ENCODE results near the gene HMCN1.

DNA sequence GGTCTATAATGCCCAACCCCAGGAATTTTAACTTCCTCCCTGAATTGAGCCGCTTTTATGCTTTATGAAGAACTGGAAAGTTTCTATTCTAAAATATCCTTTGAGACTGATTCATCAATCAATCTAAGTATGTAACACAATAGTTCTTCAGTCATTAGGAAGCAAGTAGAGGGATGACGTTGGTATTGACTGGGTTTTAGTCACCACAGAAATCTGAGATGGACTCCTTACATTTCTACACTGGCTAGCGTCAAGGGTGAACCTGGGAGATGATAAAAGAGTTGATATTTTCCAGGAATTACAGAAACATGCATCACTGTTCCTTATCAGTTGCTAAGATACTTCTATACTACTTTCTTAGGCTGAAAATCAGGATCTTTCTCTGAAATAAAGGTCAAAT is 308.0 kb downstream of the HMCN1 start:
- no peak for TF ChIP-seq POLR2AphosphoS5 (IDR thresholded peaks at IDR 0.05; ENCODE audit: low read depth, low read length)
- TF ChIP-seq, protein P1, sequence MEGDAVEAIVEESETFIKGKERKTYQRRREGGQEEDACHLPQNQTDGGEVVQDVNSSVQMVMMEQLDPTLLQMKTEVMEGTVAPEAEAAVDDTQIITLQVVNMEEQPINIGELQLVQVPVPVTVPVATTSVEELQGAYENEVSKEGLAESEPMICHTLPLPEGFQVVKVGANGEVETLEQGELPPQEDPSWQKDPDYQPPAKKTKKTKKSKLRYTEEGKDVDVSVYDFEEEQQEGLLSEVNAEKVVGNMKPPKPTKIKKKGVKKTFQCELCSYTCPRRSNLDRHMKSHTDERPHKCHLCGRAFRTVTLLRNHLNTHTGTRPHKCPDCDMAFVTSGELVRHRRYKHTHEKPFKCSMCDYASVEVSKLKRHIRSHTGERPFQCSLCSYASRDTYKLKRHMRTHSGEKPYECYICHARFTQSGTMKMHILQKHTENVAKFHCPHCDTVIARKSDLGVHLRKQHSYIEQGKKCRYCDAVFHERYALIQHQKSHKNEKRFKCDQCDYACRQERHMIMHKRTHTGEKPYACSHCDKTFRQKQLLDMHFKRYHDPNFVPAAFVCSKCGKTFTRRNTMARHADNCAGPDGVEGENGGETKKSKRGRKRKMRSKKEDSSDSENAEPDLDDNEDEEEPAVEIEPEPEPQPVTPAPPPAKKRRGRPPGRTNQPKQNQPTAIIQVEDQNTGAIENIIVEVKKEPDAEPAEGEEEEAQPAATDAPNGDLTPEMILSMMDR (IDR thresholded peaks at IDR 0.05): no peak
- TF ChIP-seq SIN3A (IDR thresholded peaks at IDR 0.05; ENCODE audit: borderline replicate concordance, insufficient read depth, low read depth, low read length): no peak
- TF ChIP-seq, protein P2, sequence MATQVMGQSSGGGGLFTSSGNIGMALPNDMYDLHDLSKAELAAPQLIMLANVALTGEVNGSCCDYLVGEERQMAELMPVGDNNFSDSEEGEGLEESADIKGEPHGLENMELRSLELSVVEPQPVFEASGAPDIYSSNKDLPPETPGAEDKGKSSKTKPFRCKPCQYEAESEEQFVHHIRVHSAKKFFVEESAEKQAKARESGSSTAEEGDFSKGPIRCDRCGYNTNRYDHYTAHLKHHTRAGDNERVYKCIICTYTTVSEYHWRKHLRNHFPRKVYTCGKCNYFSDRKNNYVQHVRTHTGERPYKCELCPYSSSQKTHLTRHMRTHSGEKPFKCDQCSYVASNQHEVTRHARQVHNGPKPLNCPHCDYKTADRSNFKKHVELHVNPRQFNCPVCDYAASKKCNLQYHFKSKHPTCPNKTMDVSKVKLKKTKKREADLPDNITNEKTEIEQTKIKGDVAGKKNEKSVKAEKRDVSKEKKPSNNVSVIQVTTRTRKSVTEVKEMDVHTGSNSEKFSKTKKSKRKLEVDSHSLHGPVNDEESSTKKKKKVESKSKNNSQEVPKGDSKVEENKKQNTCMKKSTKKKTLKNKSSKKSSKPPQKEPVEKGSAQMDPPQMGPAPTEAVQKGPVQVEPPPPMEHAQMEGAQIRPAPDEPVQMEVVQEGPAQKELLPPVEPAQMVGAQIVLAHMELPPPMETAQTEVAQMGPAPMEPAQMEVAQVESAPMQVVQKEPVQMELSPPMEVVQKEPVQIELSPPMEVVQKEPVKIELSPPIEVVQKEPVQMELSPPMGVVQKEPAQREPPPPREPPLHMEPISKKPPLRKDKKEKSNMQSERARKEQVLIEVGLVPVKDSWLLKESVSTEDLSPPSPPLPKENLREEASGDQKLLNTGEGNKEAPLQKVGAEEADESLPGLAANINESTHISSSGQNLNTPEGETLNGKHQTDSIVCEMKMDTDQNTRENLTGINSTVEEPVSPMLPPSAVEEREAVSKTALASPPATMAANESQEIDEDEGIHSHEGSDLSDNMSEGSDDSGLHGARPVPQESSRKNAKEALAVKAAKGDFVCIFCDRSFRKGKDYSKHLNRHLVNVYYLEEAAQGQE (IDR thresholded peaks at IDR 0.05; ENCODE audit: insufficient read depth in 1 of 2, low read depth in 2 of 2, low read length in 1 of 2): no peak
- no peak for TF ChIP-seq TCF7L2 (IDR thresholded peaks at IDR 0.05; ENCODE audit: low read depth, low read length)

All from Panc1 (cell line).